ENCODE measurements around the gene COG5. TPM values are rescaled to one million over a fixed set of nuclear protein-coding genes. Genes with fewer than 3 reads are reported as not detected.

COG5 gene
- polyA plus RNA-seq, 1 of the 3 experiments (the other 2 are of a cell fraction): 21.2 TPM

DNA sequence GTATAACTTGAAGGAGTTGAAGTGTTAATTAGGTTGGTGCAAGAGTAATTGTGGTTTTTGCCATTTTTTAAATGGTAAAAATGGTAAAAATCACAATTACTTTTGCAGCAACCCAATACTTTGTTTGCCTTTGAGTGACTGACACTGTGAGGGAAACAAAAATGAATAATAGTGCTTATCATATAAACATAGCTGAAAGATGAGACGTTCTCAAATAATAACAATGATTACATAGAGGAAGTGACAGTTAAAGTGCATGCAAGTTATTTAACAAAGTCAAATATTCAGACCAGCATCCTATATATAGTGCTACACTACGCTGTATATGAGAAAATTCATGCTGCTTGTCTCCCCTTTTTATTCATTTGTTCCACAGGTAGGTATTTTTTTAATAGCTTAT lies 399.6 kb downstream of the COG5 start:
- H2AFZ ChIP-seq (ENCODE audit: low read depth): no peak overlapping the region
- TF ChIP-seq RXRA (IDR thresholded peaks at IDR 0.05; ENCODE audit: borderline replicate concordance, low read depth) (no peak), REST (IDR thresholded peaks at IDR 0.05; ENCODE audit: low read depth, low read length) (no peak), MAX (IDR thresholded peaks at IDR 0.05; ENCODE audit: low read depth) (no peak), ELF1 (IDR thresholded peaks at IDR 0.05) (no peak), FOXJ3 (CRISPR knock-in tag; IDR thresholded peaks at IDR 0.05) (no peak), TAF1 (IDR thresholded peaks at IDR 0.05; ENCODE audit: borderline replicate concordance, low read depth, low read length) (no peak), GATA2 (CRISPR knock-in tag; IDR thresholded peaks at IDR 0.05) (no peak), GABPA (IDR thresholded peaks at IDR 0.05; ENCODE audit: low read depth) (no peak), USF2 (IDR thresholded peaks at IDR 0.05; ENCODE audit: borderline replicate concordance, low read depth, low read length) (no peak), CHD2 (IDR thresholded peaks at IDR 0.05; ENCODE audit: low read length, partially characterized antibody) (no peak), YY1 (IDR thresholded peaks at IDR 0.05; ENCODE audit: low read depth) (no peak), EP300 (IDR thresholded peaks at IDR 0.05; ENCODE audit: borderline replicate concordance in 1 of 2, low read depth in 1 of 2, low read length in 1 of 2) (no peak), TCF12 (IDR thresholded peaks at IDR 0.05) (no peak)
- TF ChIP-seq, protein P1, sequence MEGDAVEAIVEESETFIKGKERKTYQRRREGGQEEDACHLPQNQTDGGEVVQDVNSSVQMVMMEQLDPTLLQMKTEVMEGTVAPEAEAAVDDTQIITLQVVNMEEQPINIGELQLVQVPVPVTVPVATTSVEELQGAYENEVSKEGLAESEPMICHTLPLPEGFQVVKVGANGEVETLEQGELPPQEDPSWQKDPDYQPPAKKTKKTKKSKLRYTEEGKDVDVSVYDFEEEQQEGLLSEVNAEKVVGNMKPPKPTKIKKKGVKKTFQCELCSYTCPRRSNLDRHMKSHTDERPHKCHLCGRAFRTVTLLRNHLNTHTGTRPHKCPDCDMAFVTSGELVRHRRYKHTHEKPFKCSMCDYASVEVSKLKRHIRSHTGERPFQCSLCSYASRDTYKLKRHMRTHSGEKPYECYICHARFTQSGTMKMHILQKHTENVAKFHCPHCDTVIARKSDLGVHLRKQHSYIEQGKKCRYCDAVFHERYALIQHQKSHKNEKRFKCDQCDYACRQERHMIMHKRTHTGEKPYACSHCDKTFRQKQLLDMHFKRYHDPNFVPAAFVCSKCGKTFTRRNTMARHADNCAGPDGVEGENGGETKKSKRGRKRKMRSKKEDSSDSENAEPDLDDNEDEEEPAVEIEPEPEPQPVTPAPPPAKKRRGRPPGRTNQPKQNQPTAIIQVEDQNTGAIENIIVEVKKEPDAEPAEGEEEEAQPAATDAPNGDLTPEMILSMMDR (IDR thresholded peaks at IDR 0.05): no peak
- peaks cover 7% of the 10 kb centered on the region in 2 experiments; a peak in 3 of 4 replicates for H3K4me1 ChIP-seq (ENCODE audit: control insufficient read depth in 1 of 2, insufficient read depth in 2 of 2, low read depth in 1 of 2, low read length in 1 of 2)
- H3F3A ChIP-seq (replicated peaks; ENCODE audit: insufficient read depth): peaks cover 11% of the 10 kb centered on the region
- ChIA-PET CTCF (interaction anchor here (0.6 to 5.0 kb wide), 4 partner anchors 14 to 622 kb away, joined by 3 to 62 read pairs (median 4); no protein-coding TSS in a partner anchor), POLR2A (no interaction called here)
- no peak for DNase-seq
- H3K9me2 ChIP-seq: no peaks in the 10 kb centered on the region
- H3K9me3 ChIP-seq: no peaks in the 10 kb centered on the region
- peaks cover 13 to 23% of the 10 kb centered on the region in 2 experiments for H3K36me3 ChIP-seq (replicated peaks in 1 of 2; ENCODE audit: control insufficient read depth in 1 of 2, insufficient read depth in 2 of 2, low read length in 1 of 2)
- H3K27ac ChIP-seq (ENCODE audit: low read depth in 2 of 2, low read length in 1 of 2): no peak overlapping the region
- WGBS (ENCODE audit: low lambda C conversion rate): 73% methylated on average over 2 of the region's 2 CpGs
- H3K27me3 ChIP-seq (ENCODE audit: insufficient read depth): no peaks in the 10 kb centered on the region
- no peaks in the 10 kb centered on the region for H3K79me2 ChIP-seq (ENCODE audit: insufficient read depth)
- no peaks in the 10 kb centered on the region for H4K20me1 ChIP-seq (ENCODE audit: insufficient read depth)
- H3K4me3 ChIP-seq (ENCODE audit: low read depth in 2 of 2, low read length in 1 of 2): no peak overlapping the region
- H3K9ac ChIP-seq: no peak overlapping the region
- H3K4me2 ChIP-seq: no peak overlapping the region

Data from SK-N-SH (cell line).